Left lung (tissue), 10 donors: ENCODE measurements around the gene PCDHA8. TPM values are rescaled to one million over a fixed set of nuclear protein-coding genes. Genes with fewer than 3 reads are reported as not detected.
"Not testable (repeated sequence)": the region's sequence is repeated elsewhere in the genome, so short reads cannot be mapped to it uniquely, and the experiment has no call there.

Experiments used
- ATAC-seq: fragments of 200-7000 bp; cut with Tn5 transposase; one replicate; pipeline ENCODE4 v1.9.1; 2020; ENCODE audit warnings: moderate library complexity
- DNase-seq, 4 donors: peaks; one replicate each; pipeline ENCODE4 v3.0.0-alpha.2; 2013 to 2020
- H3K27ac ChIP-seq, 2 donors: fragments of 200-600 bp; sonication (generic) in 1 of 2; one replicate each; pipeline versions ENCODE4 v1.5.0 to v1.8.0; 2020 to 2021
- H3K27me3 ChIP-seq, 2 donors: fragments of 200-600 bp; sonication (generic) in 1 of 2; one replicate each; pipeline versions ENCODE4 v1.5.0 to v1.8.0; 2020 to 2021
- H3K36me3 ChIP-seq, 2 donors: fragments of 200-600 bp; sonication (generic) in 1 of 2; one replicate each; pipeline versions ENCODE4 v1.5.0 to v1.8.0; 2020 to 2021
- H3K4me1 ChIP-seq, 2 donors: fragments of 200-600 bp; one replicate each; pipeline ENCODE4 v1.8.0; 2021
- H3K4me3 ChIP-seq, 2 donors: fragments of 200-600 bp; sonication (generic) in 1 of 2; one replicate each; pipeline versions ENCODE4 v1.5.0 to v1.8.0; 2020 to 2021; ENCODE audit warnings: mild to moderate bottlenecking in 1 of 2
- H3K9me3 ChIP-seq, 2 donors: fragments of 200-600 bp; sonication (generic) in 1 of 2; one replicate each; pipeline versions ENCODE4 v1.5.0 to v1.8.0; 2020 to 2021
- CTCF ChIP-seq, 2 donors: fragments of 200-600 bp; sonication (generic) in 1 of 2; IDR thresholded peaks; one replicate each; pipeline versions ENCODE4 v1.5.0 to v1.8.0; 2021; ENCODE audit warnings: antibody characterized with exemption in 2 of 2
- intact Hi-C, 2 donors: fragments of 100-400 bp; cut with DNase I; formaldehyde crosslinking; loops; one replicate each; pipeline versions ENCODE4 v1.11.2 to v1.14.2; 2022
- polyA plus RNA-seq, 6 donors: library from polyadenylated mRNA; unstranded; fragments of 120-200 nt; gene quantifications; one replicate each; pipeline ENCODE4 v1.2.1, GENCODE V29; 2013; ENCODE audit not compliant: insufficient read length in 6 of 6
- total RNA-seq, 2 donors: library from RNA; stranded (reverse); fragmentation: NEBNext Ultra II Directional; extraction: Animal tissue kit (Norgen Biotek cat#: 25700); gene quantifications; one replicate each; pipeline ENCODE4 v1.2.1, GENCODE V29; 2021
- donor health status: DM: no; HTN: yes; CAD: no.
- donor health status: DM: no; HTN: no; CAD: no.

PCDHA8 gene
- total and polyA plus RNA-seq, 8 donors = 0.05 to 0.21 (median 0.13) TPM; not detected in 1

DNA sequence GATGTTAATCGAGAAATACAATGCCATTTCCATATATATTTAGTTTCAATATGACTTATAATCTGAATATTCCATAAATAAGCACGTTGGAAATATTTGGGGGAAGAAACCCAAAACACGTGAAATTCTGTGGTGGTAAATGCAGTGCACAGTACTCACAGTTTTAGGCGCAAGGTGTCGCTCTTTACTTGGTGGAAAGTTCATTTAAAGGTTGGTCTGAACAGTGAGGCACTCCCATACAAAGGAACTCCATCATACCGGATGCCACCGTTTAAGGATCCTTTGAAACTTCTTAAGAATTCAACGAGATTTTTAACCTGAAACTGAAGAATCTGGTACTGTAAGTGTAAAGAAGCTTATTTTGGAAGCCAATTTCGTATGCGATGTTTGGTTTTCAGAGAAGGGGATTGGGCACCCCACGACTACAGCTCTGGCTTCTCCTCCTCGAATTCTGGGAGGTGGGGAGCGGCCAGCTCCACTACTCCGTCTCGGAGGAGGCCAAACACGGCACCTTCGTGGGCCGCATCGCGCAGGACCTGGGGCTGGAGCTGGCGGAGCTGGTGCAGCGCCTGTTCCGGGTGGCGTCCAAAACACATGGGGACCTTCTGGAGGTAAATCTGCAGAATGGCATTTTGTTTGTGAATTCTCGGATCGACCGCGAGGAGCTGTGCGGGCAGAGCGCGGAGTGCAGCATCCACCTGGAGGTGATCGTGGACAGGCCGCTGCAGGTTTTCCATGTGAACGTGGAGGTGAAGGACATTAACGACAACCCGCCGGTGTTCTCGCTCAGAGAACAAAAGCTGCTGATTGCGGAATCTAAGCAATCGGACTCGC lies 28.0 kb downstream of the PCDHA8 start, which contains the start of gene PCDHA11:
Gene PCDHA11, plus strand, starts transcription at position 237 of the 834 bp plus-strand sequence. Its CDS starts 147 bp downstream, at position 384.
- peak; percentile 88 for ATAC-seq
- H3K4me3 ChIP-seq = peak within 1 kb of the TSS in 1 of 2 donors; percentile 25
- peaks cover 0 to 70% of the 10 kb centered on the region in 2 donors for H3K27me3 ChIP-seq
- DNase-seq = peak in 1 of 4 donors; percentile 18
- TF ChIP-seq CTCF (IDR thresholded peaks at IDR 0.05) = no peak
- intact Hi-C loops = no loop called here
- peaks cover 0 to 30% of the 10 kb centered on the region in 2 donors for H3K9me3 ChIP-seq
- no peak within 1 kb of the TSS for H3K27ac ChIP-seq
- H3K36me3 ChIP-seq = no peaks in the 10 kb centered on the region
- H3K4me1 ChIP-seq = no peaks in the 10 kb centered on the region

- ATAC-seq = peak; percentile 69
- no peak overlapping the region for H3K27ac ChIP-seq
- H3K4me1 ChIP-seq = no peaks in the 10 kb centered on the region
- no peak for TF ChIP-seq CTCF (IDR thresholded peaks at IDR 0.05)
- H3K36me3 ChIP-seq = no peaks in the 10 kb centered on the region
- peaks cover 0 to 30% of the 10 kb centered on the region in 2 donors for H3K9me3 ChIP-seq
- peak overlapping the region in 1 of 2 donors; percentile 25 for H3K4me3 ChIP-seq
- peaks cover 4 to 75% of the 10 kb centered on the region in 2 donors for H3K27me3 ChIP-seq
- intact Hi-C loops = no loop called here
- DNase-seq = no peak
Measured at GRCh38 chr5:140869555-140869886, 28.5 kb downstream of the PCDHA8 start.

GRCh38 chr5:140870221-140871201 lies 29.5 kb downstream of the PCDHA8 start:
- ATAC-seq = no peak
- Histone ChIP-seq H3K4me1 (no peaks in the 10 kb centered on the region), H3K4me3 (no peak overlapping the region), H3K9me3 (peaks cover 0 to 35% of the 10 kb centered on the region in 2 donors), H3K27me3 (peaks cover 12 to 85% of the 10 kb centered on the region in 2 donors), H3K36me3 (no peaks in the 10 kb centered on the region), H3K27ac (no peak overlapping the region)
- peak in 1 of 4 donors; percentile 77 for DNase-seq
- intact Hi-C loops = no loop called here
- TF ChIP-seq CTCF (IDR thresholded peaks at IDR 0.05) = no peak

- peak within 1 kb of the TSS in 1 of 2 donors; percentile 4 for H3K4me3 ChIP-seq
- peaks cover 22 to 91% of the 10 kb centered on the region in 2 donors for H3K27me3 ChIP-seq
- ATAC-seq = peak; percentile 89
Measured at GRCh38 chr5:140875085-140876065, 34.4 kb downstream of the PCDHA8 start, which contains the start of gene PCDHA12. TSS of gene PCDHA12 (plus strand) at chr5:140875308. CDS start at chr5:140875473, 165 bp downstream.

GRCh38 chr5:140876541-140877261 lies 35.7 kb downstream of the PCDHA8 start:
- H3K4me3 ChIP-seq, intact Hi-C loops, H3K27ac ChIP-seq, ATAC-seq, H3K4me1 ChIP-seq, H3K36me3 ChIP-seq: not testable (repeated sequence)
- H3K9me3 ChIP-seq = peaks cover 0 to 33% of the 10 kb centered on the region in 2 donors
- peak in 1 of 4 donors; percentile 72 for DNase-seq
- peaks cover 22 to 91% of the 10 kb centered on the region in 2 donors for H3K27me3 ChIP-seq

More at GRCh38 chr5:140875085-140876065, 34.4 kb downstream of the PCDHA8 start, which contains the start of gene PCDHA12:
- H3K27ac ChIP-seq = peak within 1 kb of the TSS in 1 of 2 donors; percentile 58
- peaks cover 0 to 45% of the 10 kb centered on the region in 2 donors for H3K9me3 ChIP-seq
- H3K36me3 ChIP-seq = no peaks in the 10 kb centered on the region
- intact Hi-C loops = no loop called here
- peak in 1 of 2 donors; percentile 9 for TF ChIP-seq CTCF (IDR thresholded peaks at IDR 0.05)
- H3K4me1 ChIP-seq = no peaks in the 10 kb centered on the region
- DNase-seq = no peak
